Measurements from ENCODE around the gene ZNF607. TPM values are rescaled to one million over a fixed set of nuclear protein-coding genes. Genes with fewer than 3 reads are reported as not detected.
"Not testable (repeated sequence)": the region's sequence is repeated elsewhere in the genome, so short reads cannot be mapped to it uniquely, and the experiment has no call there.

Gene ZNF607
- total and polyA plus RNA-seq, 2 experiments from 2014 or later, result 3.2 to 11.4 TPM

DNA sequence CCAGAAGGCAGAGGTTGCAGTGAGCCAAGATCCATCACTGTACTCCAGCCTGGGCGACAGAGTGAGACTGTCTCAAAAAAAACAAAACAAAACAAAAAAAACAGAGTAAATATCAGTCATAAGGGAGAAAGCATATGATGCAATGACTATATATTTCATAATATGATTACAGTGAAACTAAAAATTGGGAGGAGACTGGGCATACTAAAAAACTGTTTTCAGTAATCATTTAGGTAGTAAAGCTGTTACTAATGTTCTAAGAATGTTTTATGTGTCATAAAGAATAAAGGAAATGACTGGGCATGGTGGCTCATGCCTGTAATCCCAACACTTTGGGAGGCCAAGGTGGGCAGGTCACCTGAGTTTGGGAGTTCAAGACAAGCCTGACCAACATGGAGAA, 43.9 kb upstream of the ZNF607 start:
- Histone ChIP-seq H3K36me3 (ENCODE audit: insufficient read depth) (no peaks in the 10 kb centered on the region; the same call in 1 of the 2 replicates), H4K20me1 (replicated peaks; ENCODE audit: insufficient read depth) (no peaks in the 10 kb centered on the region), H3K27me3 (ENCODE audit: insufficient read depth) (no peaks in the 10 kb centered on the region), H3K9me2 (ENCODE audit: insufficient read depth) (no peaks in the 10 kb centered on the region), H3K4me1 (ENCODE audit: insufficient read depth) (no peaks in the 10 kb centered on the region), H2AFZ (no peak overlapping the region), H3F3A (replicated peaks; ENCODE audit: low read depth) (no peaks in the 10 kb centered on the region), H3K4me3 (no peak overlapping the region), H3K79me2 (replicated peaks; ENCODE audit: insufficient read depth) (no peaks in the 10 kb centered on the region), H3K27ac (ENCODE audit: low read depth) (no peak overlapping the region), H3K4me2 (no peak overlapping the region)
- ATAC-seq (no peak), DNase-seq (ENCODE audit: low spot score) (no peak)
- peaks cover 36% of the 10 kb centered on the region for H3K36me3 Mint-ChIP-seq (ENCODE audit: low read depth)
- no peak overlapping the region for H3K4me3 Mint-ChIP-seq
- no peaks in the 10 kb centered on the region for H3K4me1 Mint-ChIP-seq
- no peaks in the 10 kb centered on the region for H3K27me3 Mint-ChIP-seq (ENCODE audit: insufficient read depth, low read depth, poor library complexity)
- TF ChIP-seq, protein P1, sequence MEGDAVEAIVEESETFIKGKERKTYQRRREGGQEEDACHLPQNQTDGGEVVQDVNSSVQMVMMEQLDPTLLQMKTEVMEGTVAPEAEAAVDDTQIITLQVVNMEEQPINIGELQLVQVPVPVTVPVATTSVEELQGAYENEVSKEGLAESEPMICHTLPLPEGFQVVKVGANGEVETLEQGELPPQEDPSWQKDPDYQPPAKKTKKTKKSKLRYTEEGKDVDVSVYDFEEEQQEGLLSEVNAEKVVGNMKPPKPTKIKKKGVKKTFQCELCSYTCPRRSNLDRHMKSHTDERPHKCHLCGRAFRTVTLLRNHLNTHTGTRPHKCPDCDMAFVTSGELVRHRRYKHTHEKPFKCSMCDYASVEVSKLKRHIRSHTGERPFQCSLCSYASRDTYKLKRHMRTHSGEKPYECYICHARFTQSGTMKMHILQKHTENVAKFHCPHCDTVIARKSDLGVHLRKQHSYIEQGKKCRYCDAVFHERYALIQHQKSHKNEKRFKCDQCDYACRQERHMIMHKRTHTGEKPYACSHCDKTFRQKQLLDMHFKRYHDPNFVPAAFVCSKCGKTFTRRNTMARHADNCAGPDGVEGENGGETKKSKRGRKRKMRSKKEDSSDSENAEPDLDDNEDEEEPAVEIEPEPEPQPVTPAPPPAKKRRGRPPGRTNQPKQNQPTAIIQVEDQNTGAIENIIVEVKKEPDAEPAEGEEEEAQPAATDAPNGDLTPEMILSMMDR (conservative IDR thresholded peaks at IDR 0.05; ENCODE audit: low read depth in 2 of 2), result no peak
- TF ChIP-seq POLR2AphosphoS5 (IDR thresholded peaks at IDR 0.05; ENCODE audit: low read depth), result no peak
- no peak for TF ChIP-seq EZH2phosphoT487 (IDR thresholded peaks at IDR 0.05; ENCODE audit: unreplicated experiment)
- no peak for TF ChIP-seq ZNF114 (CRISPR knock-in tag; IDR thresholded peaks at IDR 0.05)
- no peak for TF ChIP-seq STAT1 (IDR thresholded peaks at IDR 0.05; ENCODE audit: unreplicated experiment)
- TF ChIP-seq, protein P2, sequence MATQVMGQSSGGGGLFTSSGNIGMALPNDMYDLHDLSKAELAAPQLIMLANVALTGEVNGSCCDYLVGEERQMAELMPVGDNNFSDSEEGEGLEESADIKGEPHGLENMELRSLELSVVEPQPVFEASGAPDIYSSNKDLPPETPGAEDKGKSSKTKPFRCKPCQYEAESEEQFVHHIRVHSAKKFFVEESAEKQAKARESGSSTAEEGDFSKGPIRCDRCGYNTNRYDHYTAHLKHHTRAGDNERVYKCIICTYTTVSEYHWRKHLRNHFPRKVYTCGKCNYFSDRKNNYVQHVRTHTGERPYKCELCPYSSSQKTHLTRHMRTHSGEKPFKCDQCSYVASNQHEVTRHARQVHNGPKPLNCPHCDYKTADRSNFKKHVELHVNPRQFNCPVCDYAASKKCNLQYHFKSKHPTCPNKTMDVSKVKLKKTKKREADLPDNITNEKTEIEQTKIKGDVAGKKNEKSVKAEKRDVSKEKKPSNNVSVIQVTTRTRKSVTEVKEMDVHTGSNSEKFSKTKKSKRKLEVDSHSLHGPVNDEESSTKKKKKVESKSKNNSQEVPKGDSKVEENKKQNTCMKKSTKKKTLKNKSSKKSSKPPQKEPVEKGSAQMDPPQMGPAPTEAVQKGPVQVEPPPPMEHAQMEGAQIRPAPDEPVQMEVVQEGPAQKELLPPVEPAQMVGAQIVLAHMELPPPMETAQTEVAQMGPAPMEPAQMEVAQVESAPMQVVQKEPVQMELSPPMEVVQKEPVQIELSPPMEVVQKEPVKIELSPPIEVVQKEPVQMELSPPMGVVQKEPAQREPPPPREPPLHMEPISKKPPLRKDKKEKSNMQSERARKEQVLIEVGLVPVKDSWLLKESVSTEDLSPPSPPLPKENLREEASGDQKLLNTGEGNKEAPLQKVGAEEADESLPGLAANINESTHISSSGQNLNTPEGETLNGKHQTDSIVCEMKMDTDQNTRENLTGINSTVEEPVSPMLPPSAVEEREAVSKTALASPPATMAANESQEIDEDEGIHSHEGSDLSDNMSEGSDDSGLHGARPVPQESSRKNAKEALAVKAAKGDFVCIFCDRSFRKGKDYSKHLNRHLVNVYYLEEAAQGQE (IDR thresholded peaks at IDR 0.05; ENCODE audit: unreplicated experiment), result no peak
- no peak for TF ChIP-seq JUNB (IDR thresholded peaks at IDR 0.05; ENCODE audit: unreplicated experiment)
- no peak for TF ChIP-seq CREB1 (CRISPR knock-in tag; IDR thresholded peaks at IDR 0.05; ENCODE audit: low read depth)
- no peak for TF ChIP-seq EZH2 (IDR thresholded peaks at IDR 0.05; ENCODE audit: low read depth, unreplicated experiment)
- TF ChIP-seq, protein P3, sequence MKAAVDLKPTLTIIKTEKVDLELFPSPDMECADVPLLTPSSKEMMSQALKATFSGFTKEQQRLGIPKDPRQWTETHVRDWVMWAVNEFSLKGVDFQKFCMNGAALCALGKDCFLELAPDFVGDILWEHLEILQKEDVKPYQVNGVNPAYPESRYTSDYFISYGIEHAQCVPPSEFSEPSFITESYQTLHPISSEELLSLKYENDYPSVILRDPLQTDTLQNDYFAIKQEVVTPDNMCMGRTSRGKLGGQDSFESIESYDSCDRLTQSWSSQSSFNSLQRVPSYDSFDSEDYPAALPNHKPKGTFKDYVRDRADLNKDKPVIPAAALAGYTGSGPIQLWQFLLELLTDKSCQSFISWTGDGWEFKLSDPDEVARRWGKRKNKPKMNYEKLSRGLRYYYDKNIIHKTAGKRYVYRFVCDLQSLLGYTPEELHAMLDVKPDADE (IDR thresholded peaks at IDR 0.05), result no peak
- TF ChIP-seq, protein P4, sequence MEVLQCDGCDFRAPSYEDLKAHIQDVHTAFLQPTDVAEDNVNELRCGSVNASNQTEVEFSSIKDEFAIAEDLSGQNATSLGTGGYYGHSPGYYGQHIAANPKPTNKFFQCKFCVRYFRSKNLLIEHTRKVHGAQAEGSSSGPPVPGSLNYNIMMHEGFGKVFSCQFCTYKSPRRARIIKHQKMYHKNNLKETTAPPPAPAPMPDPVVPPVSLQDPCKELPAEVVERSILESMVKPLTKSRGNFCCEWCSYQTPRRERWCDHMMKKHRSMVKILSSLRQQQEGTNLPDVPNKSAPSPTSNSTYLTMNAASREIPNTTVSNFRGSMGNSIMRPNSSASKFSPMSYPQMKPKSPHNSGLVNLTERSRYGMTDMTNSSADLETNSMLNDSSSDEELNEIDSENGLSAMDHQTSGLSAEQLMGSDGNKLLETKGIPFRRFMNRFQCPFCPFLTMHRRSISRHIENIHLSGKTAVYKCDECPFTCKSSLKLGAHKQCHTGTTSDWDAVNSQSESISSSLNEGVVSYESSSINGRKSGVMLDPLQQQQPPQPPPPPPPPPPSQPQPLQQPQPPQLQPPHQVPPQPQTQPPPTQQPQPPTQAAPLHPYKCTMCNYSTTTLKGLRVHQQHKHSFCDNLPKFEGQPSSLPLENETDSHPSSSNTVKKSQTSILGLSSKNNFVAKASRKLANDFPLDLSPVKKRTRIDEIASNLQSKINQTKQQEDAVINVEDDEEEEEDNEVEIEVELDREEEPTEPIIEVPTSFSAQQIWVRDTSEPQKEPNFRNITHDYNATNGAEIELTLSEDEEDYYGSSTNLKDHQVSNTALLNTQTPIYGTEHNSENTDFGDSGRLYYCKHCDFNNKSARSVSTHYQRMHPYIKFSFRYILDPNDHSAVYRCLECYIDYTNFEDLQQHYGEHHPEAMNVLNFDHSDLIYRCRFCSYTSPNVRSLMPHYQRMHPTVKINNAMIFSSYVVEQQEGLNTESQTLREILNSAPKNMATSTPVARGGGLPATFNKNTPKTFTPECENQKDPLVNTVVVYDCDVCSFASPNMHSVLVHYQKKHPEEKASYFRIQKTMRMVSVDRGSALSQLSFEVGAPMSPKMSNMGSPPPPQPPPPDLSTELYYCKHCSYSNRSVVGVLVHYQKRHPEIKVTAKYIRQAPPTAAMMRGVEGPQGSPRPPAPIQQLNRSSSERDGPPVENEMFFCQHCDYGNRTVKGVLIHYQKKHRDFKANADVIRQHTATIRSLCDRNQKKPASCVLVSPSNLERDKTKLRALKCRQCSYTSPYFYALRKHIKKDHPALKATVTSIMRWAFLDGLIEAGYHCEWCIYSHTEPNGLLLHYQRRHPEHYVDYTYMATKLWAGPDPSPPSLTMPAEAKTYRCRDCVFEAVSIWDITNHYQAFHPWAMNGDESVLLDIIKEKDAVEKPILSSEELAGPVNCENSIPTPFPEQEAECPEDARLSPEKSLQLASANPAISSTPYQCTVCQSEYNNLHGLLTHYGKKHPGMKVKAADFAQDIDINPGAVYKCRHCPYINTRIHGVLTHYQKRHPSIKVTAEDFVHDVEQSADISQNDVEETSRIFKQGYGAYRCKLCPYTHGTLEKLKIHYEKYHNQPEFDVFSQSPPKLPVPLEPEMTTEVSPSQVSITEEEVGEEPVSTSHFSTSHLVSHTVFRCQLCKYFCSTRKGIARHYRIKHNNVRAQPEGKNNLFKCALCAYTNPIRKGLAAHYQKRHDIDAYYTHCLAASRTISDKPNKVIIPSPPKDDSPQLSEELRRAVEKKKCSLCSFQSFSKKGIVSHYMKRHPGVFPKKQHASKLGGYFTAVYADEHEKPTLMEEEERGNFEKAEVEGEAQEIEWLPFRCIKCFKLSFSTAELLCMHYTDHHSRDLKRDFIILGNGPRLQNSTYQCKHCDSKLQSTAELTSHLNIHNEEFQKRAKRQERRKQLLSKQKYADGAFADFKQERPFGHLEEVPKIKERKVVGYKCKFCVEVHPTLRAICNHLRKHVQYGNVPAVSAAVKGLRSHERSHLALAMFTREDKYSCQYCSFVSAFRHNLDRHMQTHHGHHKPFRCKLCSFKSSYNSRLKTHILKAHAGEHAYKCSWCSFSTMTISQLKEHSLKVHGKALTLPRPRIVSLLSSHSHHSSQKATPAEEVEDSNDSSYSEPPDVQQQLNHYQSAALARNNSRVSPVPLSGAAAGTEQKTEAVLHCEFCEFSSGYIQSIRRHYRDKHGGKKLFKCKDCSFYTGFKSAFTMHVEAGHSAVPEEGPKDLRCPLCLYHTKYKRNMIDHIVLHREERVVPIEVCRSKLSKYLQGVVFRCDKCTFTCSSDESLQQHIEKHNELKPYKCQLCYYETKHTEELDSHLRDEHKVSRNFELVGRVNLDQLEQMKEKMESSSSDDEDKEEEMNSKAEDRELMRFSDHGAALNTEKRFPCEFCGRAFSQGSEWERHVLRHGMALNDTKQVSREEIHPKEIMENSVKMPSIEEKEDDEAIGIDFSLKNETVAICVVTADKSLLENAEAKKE (CRISPR knock-in tag; IDR thresholded peaks at IDR 0.05), result no peak
- H3K9me3 Mint-ChIP-seq, result no peaks in the 10 kb centered on the region
- H3K27ac Mint-ChIP-seq, result no peak overlapping the region

DNA sequence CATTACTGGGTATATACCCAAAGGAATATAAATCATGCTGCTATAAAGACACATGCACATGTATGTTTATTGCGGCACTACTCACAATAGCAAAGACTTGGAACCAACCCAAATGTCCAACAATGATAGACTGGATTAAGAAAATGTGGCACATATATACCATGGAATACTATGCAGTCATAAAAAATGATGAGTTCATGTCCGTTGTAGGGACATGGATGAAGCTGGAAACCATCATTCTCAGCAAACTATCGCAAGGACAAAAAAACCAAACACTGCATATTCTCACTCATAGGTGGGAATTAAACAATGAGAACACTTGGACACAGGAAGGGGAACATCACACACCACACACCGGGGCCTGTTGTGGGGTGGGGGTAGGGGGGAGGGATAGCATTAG, 38.1 kb upstream of the ZNF607 start:
- not testable (repeated sequence) for H3K36me3 ChIP-seq (ENCODE audit: insufficient read depth); H2AFZ ChIP-seq; H3K9me3 Mint-ChIP-seq; H3K4me3 Mint-ChIP-seq; H3K27me3 ChIP-seq (ENCODE audit: insufficient read depth); H4K20me1 ChIP-seq (replicated peaks; ENCODE audit: insufficient read depth); H3K4me1 Mint-ChIP-seq; ATAC-seq; H3K4me1 ChIP-seq (ENCODE audit: insufficient read depth); H3K27ac ChIP-seq (ENCODE audit: low read depth); H3K4me2 ChIP-seq; H3K27ac Mint-ChIP-seq; H3K79me2 ChIP-seq (replicated peaks; ENCODE audit: insufficient read depth); DNase-seq (ENCODE audit: low spot score); H3F3A ChIP-seq (replicated peaks; ENCODE audit: low read depth); H3K4me3 ChIP-seq; H3K27me3 Mint-ChIP-seq (ENCODE audit: insufficient read depth, low read depth, poor library complexity); H3K9me2 ChIP-seq (ENCODE audit: insufficient read depth)
- H3K36me3 Mint-ChIP-seq (ENCODE audit: low read depth), result peaks cover 32% of the 10 kb centered on the region

Measured in GM23338 (cell line).